ENCODE data around the gene TEX101. TPM values are rescaled to one million over a fixed set of nuclear protein-coding genes. Genes with fewer than 3 reads are reported as not detected.
"Not testable (repeated sequence)": the region's sequence is repeated elsewhere in the genome, so short reads cannot be mapped to it uniquely, and the experiment has no call there.

The TEX101 gene
- total RNA-seq, 2 donors from 2014 or later = 26.0 TPM; not detected in 1

- WGBS = 89% methylated on average over 9 of the region's 9 CpGs
- H3K9me3 ChIP-seq = no peaks in the 10 kb centered on the region
- TF ChIP-seq, protein P1, sequence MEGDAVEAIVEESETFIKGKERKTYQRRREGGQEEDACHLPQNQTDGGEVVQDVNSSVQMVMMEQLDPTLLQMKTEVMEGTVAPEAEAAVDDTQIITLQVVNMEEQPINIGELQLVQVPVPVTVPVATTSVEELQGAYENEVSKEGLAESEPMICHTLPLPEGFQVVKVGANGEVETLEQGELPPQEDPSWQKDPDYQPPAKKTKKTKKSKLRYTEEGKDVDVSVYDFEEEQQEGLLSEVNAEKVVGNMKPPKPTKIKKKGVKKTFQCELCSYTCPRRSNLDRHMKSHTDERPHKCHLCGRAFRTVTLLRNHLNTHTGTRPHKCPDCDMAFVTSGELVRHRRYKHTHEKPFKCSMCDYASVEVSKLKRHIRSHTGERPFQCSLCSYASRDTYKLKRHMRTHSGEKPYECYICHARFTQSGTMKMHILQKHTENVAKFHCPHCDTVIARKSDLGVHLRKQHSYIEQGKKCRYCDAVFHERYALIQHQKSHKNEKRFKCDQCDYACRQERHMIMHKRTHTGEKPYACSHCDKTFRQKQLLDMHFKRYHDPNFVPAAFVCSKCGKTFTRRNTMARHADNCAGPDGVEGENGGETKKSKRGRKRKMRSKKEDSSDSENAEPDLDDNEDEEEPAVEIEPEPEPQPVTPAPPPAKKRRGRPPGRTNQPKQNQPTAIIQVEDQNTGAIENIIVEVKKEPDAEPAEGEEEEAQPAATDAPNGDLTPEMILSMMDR (IDR thresholded peaks at IDR 0.05) = no peak
- no peak for TF ChIP-seq POLR2A (IDR thresholded peaks at IDR 0.05)
- TF ChIP-seq POLR2AphosphoS5 (IDR thresholded peaks at IDR 0.05) = no peak
- no peaks in the 10 kb centered on the region for H3K4me1 ChIP-seq (replicated peaks)
- no peak overlapping the region for H3K4me3 ChIP-seq
- no peaks in the 10 kb centered on the region for H3K27me3 ChIP-seq (replicated peaks; ENCODE audit: insufficient read depth)
- no peak for DNase-seq (ENCODE audit: low spot score)
- no peak overlapping the region for H3K27ac ChIP-seq
- intact Hi-C loops (cut with DNase I) = no loop called here
- no peaks in the 10 kb centered on the region for H3K36me3 ChIP-seq
Measured at GRCh38 chr19:43430976-43431375, 16.3 kb downstream of the TEX101 start.

GRCh38 chr19:43433358-43433673 lies 18.6 kb downstream of the TEX101 start:
- Histone ChIP-seq H3K9me3 (no peaks in the 10 kb centered on the region), H3K4me3 (no peak overlapping the region), H3K27me3 (replicated peaks; ENCODE audit: insufficient read depth) (no peaks in the 10 kb centered on the region), H3K36me3 (no peaks in the 10 kb centered on the region), H3K27ac (no peak overlapping the region), H3K4me1 (replicated peaks) (no peaks in the 10 kb centered on the region)
- 96% methylated on average over 2 of the region's 2 CpGs for WGBS
- no peak for DNase-seq (ENCODE audit: low spot score)
- intact Hi-C loops (cut with DNase I) = no loop called here
- TF ChIP-seq, protein P1 (IDR thresholded peaks at IDR 0.05) = no peak
- TF ChIP-seq POLR2A (IDR thresholded peaks at IDR 0.05) (no peak), POLR2AphosphoS5 (IDR thresholded peaks at IDR 0.05) (no peak)

GRCh38 chr19:43433689-43434088 lies 19.0 kb downstream of the TEX101 start:
- TF ChIP-seq POLR2A (IDR thresholded peaks at IDR 0.05) = no peak
- no peak for TF ChIP-seq POLR2AphosphoS5 (IDR thresholded peaks at IDR 0.05)
- TF ChIP-seq, protein P1 (IDR thresholded peaks at IDR 0.05) = no peak
- Histone ChIP-seq H3K4me1 (replicated peaks) (no peaks in the 10 kb centered on the region), H3K27me3 (replicated peaks; ENCODE audit: insufficient read depth) (no peaks in the 10 kb centered on the region), H3K9me3 (no peaks in the 10 kb centered on the region), H3K36me3 (no peaks in the 10 kb centered on the region), H3K4me3 (no peak overlapping the region), H3K27ac (no peak overlapping the region)
- WGBS = 94% methylated on average over 6 of the region's 6 CpGs
- intact Hi-C loops (cut with DNase I) = no loop called here
- DNase-seq (ENCODE audit: low spot score) = no peak

DNA sequence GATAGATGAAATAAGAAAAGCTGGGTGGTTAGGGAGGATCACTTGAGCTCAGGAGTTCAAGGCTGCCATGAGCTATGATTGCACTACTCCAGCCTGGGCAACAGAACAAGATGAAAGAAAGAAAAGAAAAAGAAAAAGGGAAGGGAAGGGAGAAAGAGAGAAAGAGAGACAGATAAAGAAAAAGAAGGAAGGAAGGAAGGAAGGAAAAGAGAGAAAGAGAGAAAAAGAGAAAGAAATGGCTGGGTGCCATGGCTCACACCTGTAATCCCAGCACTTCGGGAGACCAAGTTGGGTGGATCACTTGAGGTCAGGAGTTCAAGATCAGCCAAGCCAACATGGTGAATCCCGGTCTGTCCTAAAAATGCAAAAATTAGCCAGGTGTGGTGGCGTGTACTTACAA lies 21.1 kb downstream of the TEX101 start:
- no peaks in the 10 kb centered on the region for H3K9me3 ChIP-seq

GRCh38 chr19:43437284-43437683 lies 22.6 kb downstream of the TEX101 start:
- H3K36me3 ChIP-seq; DNase-seq (ENCODE audit: low spot score); H3K27me3 ChIP-seq (replicated peaks; ENCODE audit: insufficient read depth); intact Hi-C loops (cut with DNase I); H3K4me1 ChIP-seq (replicated peaks); H3K9me3 ChIP-seq; H3K4me3 ChIP-seq; H3K27ac ChIP-seq: not testable (repeated sequence)
- 83% methylated on average over 11 of the region's 11 CpGs for WGBS

More for the DNA sequence above, 21.1 kb downstream of the TEX101 start:
- Histone ChIP-seq H3K4me1 (replicated peaks) (peaks cover 3% of the 10 kb centered on the region), H3K27ac (no peak overlapping the region), H3K27me3 (replicated peaks; ENCODE audit: insufficient read depth) (no peaks in the 10 kb centered on the region), H3K4me3 (no peak overlapping the region), H3K36me3 (no peaks in the 10 kb centered on the region)
- 85% methylated on average over 3 of the region's 3 CpGs for WGBS
- TF ChIP-seq, protein P1 (IDR thresholded peaks at IDR 0.05) = no peak
- TF ChIP-seq POLR2AphosphoS5 (IDR thresholded peaks at IDR 0.05) = no peak
- TF ChIP-seq POLR2A (IDR thresholded peaks at IDR 0.05) = no peak
- intact Hi-C loops (cut with DNase I) = no loop called here
- no peak for DNase-seq (ENCODE audit: low spot score)
